GM19455 (cell line): ENCODE measurements around the gene CENPN.

Source experiments
- ATAC-seq: cut with Tn5 transposase; IDR thresholded peaks from one replicate; pipeline ENCODE4 v1.9.1; 2021; ENCODE audit not compliant: unreplicated experiment

The CENPN gene

DNA sequence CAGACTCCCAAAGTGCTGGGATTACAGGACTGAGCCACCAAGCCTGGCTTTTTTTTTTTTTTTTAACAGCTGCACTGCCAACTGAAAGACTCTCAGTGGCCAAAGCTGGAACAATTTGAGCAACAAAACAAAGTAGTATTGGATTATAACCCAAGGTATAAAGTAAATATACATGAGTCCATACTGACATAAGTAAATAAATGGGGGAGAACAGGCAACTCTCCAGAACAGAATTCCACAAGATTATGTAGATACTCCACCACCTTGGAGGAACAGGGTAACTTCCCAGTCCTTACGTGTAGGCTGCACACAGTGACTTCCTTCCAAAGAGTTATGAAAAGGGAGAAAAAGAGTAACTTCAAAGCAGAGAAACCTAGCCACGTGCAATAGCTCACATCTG is 16.0 kb upstream of the CENPN start:
- ATAC-seq, result no peak

DNA sequence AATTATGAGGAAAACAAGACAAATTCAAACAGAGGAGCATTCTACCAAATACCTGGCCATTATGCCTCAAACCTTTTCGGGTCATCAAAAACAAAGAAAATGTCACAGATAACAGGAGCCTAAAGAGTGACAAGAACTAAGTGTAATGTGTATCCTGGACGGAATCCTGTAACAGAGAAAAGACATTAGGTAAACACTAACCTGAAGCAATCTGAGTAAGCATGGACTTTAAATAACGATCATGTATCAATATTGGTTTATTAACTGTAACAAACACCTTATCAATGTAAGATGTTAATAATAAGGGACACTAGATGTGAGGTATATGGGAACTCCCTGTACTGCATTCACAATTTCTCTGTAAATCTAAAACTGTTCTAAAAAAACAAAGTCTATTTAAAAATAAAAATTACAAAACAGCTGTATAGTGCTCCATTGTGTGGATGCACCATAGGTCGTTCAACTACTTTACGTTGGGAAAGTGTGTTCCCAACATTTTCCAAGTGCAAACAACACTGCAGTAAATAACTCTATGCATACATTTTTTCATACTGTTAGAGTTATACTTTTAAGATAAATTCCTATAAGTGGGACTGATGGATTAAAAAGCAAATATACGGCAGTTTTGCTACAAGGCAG is 15.1 kb upstream of the CENPN start:
- no peak for ATAC-seq

DNA sequence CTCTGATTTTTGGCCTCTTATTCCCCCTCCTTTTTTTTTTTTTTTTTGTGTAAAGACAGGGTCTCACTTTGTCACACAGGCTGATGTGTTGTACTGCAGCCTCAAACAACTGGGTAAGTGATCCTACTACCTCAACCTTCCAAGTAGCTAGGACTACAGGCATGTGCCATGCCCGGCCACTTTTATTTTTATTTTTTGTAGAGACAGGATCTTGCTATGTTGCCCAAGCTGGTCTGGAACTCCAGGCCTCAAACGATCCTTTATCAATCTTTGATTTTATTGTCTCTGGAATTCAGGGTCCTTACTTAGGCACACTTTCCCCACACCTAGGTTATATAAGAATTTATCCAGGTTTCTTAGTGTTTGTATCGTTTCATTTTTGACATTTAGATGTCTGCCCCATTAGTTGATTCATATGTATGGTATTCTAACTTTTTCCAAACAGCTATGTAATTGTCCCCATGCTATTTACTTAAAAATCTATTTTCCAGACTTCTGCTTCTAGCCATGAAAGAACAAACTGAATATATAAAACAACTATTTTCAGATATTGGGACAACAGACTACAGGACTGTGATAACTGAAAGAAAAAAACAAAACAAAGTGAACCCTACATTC is 14.2 kb upstream of the CENPN start:
- no peak for ATAC-seq

DNA sequence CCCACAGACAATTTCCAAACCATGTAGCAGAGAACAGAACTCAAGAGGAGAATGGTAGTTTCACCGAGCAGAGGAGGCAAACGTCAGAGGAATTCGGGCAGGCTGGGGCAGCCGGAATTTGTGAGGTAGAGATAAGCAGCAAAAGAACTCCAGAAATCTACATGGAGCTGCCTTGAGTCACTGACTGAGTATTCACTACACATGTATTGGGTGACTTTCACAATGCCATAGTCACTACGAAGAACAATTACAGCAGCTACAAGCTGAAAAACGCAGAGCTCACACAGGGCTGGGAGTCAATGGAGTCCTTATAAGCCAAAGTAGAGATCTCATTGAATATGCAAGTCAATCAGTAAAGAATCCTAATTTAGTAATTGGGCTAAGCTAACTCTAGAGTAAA is 13.7 kb upstream of the CENPN start:
- no peak for ATAC-seq

DNA sequence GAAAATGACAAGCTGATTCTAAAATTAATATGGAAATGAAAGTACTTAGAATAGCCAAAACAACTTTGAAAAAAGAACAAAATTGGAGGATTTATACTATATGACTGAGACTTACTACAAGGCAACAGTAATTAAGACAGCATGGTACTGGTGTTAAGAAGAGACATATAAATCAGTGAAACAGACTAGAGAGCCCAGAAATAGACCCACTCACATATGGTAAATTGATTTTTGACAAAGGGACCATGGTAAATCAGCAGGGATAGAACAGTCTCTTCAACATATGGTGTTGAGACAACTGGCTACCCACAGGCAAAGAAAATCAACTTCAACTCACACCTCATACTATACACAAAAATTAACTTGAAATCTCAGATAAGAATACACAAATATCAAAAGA is 13.2 kb upstream of the CENPN start:
- no peak for ATAC-seq

DNA sequence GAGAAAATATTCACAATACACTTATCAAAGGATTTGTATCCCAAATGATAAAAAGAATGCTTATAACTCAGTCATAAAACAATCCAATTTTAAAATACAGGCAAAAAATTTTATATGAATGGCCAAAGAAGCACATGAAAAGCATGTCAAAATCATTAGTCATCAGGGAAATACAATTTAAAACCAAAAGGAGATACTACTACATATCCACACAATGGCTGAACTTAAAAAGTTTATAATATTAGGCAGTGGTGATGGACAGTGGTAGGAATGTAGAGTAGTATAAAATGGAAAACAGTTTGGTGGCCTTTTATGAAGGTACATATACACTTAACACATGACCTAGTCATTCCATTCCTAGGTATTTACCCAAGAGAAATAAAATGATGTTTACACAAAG is 12.6 kb upstream of the CENPN start:
- ATAC-seq, result no peak

DNA sequence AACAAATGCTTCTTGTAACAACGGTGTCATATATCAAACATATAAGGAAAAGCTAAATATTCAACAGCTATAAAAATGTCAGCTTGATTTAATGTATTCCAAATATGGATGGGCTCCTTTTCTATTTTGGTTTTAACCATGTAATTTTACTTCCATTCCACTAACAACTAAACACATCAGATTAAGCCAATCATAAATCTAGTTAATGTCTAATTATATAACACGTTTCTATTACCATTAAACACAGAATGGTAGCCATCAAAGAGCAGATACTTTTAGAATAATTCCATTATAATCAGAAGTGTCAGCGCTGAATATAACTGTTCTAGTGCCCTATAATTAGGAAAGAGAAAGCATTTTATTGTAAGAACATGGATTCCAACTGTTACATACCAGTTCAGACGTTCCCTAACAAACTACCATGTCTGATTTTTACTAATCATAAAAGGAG is 10.3 kb upstream of the CENPN start:
- no peak for ATAC-seq

DNA sequence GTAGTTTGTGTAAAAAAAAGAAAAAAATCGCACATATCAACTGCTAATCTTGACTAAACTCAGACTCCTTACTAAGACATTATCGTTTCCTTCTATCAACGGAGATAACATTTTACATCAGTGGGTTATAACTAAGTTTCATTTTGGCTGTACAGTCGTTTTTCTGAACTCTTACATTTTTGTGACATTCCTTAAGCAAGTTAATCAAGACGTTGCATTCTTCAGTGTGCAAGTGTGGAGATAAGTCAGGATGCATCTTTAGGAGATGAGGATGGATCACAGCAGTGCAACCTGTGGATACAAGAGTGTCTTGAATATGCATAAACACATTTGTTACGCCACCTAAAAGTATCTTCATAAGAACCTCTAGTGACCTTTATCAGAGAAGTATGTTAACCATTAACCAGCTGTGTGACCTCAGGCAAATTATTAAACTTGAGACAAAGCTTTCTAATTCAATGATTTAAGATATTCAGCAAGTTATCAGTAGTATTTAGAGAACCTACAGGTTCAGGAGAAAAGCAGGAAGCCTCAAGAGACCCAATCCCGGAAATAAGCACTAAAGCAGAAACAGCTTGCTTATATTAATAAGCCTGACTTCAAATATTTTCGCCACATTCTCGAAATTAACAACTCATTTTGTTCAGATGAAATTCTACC is 9.7 kb upstream of the CENPN start:
- no peak for ATAC-seq

DNA sequence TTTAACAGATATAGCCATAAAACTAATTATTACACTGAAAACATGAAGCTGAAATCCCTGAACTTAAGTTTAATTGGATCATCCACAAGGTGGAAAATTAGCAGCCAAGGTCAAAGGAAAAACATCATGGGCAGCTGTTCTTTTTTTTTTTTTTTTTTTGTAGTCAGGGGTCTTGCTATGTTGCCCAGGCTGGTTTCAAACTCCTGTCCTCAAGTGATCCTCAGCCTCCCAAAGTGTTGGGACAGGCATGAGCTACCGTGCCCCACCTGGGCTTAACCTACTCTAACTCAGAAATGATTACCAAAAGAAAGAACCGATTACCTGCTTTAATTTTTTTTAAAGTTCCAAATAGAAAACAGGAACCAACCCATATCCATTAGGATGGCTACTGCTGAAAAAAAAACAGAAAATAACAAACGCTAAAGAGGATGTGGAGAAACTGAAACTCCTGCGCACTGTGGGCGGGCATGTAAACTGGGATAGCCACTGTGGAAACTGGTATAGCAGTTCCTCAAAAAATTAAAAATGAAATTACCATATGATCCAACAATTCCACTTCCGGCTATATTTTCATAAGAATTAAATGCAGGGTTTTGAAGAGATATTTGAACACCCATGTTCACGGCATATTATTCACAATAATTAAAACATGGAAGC is 8.9 kb upstream of the CENPN start:
- no peak for ATAC-seq

DNA sequence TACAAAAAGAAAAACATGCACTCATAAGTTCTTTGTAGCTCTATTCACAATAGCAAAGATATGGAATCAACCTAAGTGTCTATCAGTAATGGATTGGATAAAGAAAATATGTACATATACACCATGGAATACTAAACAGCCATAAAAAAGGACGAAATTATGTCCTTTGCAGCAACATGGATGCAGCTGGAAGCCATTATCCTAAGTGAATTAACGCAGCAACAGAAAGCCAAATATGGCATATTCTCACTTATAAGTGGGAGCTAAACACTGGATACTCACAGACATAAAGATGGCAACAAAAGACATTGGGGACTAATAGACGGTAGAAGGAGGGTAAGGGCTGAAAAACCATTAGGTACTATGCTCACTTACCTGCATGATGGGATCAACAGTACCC is 6.1 kb upstream of the CENPN start:
- no peak for ATAC-seq

DNA sequence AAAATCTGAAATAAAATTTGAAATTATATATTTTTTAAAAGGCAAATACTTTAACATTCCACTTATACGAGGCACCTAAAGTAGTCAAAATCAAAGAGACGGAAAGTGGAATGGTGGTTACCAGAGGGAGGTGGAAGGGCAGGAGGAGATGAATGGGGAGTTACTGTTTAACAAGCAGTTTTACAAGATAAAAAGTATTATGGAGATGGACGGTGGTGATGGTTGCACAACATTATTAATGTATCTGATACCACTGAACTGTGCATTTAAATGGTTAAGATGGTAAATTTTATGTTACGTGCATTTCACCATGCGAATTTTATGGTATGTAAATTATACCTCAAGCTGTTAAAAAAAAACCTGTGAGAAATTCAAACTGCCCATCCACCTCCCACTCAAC is 5.7 kb upstream of the CENPN start:
- no peak for ATAC-seq

DNA sequence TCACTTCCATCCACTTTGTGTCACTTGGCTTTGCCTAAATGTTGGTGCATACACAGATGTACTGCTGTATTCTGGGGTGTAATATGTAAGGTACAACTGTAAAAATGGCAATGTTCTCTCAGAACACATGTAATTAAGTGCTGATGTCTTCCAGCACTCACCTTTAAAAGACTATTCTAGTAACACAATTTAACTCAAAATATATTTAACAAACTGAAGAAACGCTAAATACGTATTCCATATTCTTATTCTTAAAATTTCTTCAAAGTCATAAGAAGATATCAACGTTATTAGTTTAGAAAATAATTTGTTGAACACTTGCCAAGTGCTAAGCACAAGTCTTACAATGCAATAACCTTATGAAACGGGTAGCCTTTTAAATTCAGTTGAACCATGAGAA is 4.0 kb upstream of the CENPN start:
- ATAC-seq, result no peak

DNA sequence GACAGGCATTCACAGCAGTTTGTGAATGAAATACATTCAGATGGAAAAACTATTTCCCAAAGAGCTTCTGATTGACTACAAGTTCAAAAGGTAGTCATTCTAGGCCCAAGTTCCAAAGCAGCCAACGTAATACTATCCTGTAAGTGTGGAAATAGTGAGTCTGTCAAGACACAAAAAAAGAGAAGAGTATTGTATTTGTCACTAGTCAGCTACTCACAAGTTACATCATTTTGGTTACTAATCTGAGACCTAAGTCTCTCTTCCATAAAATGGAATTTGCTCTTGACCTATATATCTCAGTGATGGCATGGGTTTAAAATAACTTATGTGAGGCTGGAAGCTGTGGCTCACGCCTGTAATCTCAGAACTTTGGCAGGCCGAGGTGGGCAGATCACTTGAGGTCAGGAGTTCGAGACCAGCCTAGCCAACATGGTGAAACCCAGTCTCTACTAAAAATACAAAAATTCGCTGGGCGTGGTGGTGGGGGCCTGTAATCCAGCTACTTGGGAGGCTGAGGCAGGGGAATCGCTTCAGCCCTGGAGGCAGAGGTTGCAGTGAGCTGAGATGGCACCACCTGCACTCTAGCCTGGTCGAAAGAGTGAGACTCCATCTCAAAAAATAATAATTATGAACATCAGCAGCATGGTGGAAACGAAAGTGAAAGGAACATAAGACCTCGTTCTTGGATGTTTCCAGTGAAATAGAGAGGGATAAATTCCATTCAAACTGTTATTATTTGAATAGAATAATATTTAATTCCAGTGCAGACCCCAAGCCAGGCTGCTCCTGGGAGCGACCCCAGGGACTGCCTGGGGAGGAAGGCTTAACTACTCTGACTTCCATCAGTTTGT is 3.2 kb upstream of the CENPN start:
- ATAC-seq, result no peak

DNA sequence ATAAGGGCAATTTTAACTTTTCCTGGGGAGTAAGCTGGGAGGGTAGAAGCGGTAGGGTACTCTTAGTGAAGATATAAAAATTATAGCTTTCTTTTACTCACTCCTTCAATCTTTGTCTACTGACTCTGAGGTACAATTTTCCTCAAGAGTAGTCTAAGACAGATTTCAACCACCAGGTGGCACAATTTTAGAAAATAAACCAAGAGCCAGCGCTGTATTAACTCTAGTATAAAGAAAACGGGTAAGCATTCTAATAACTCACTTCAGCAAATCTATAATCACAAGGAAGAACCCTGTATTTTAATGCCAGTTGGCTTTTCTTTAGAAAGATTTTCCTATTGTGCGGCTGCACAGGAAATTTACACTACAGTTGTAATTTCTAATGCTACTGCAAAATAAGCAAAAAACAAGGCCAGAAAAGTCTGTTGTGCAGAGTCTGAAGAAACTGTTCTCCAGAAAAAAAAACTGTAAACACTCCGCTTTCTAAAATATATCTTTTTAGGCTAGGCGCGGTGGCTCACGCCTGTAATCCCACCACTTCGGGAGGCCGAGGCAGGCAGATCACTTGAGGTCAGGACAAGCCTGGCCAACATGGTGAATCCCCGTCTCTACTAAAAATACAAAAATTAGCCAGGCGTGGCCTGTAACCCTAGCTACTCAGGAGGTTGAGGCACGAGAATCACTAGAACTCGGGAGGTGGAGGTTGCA is 2.2 kb upstream of the CENPN start:
- ATAC-seq, result no peak

DNA sequence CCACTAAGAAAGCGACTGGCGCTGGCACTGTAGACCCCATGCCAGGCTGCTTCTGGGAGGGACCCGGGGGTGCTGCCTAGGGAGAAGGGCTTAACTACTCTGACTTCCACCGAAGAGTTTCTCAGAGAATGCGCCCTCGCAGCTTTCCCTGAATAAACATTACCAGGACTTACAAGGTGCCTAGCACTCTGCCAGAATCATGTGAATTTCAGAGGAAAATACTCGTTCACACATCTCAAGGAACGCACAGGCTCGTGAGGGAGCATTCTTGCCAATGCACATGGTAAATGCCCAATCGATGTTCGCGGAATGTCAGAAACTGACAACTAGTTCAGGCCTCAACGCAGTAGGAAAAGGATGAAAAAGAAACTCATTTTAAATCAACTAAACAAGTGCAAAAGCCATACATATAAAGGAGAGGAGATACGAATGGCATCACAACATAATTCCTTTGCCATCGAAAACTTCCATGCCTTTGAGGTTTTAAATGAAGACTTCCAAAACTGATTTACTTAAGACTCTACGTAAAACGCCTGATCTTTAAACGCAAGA is 1.3 kb upstream of the CENPN start:
- ATAC-seq, result no peak

DNA sequence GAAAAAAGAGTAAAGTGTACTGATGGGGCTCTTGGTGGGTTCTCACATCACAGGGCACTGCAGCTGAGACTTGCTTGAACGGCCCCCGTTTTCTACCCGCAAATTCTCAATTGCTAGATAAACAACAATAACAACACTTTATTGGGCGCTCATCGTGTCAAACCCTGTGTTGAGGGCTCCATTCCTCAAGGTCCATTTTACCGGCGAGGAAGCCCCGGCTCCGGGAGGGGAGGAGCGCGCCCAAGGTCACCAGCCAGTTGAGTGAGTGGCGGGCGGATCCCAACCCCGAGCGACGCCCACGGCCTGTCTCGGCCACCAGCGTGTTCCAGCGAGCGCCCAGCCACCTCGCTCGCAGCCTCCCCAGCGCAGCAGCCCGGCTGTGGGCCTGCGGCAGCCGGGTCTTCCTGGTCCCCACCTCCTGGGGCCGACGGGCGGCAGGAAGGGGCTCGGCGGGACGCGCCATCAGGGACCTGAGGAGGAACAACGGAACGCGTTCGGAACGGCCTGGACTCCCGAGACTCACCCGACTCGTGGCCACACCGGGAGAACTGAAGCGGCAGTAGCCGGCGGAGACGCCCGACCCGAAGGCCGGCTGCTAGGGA is 702 bp upstream of the CENPN start:
- ATAC-seq, result peak; percentile 31

DNA sequence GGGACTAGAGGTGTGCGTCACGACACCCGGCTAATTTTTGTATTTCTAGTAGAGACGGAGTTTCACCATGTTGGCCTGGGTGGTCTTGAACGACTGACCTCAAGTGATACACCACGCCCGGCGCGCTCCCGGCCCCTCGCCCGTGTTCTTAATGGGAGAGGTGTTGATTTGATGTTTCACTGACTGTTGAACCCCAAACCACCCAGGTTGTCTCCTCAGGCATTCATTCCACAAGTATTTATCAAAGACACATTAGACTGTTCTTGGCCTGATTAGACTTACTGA is 1.4 kb downstream of the CENPN start:
- ATAC-seq, result no peak

DNA sequence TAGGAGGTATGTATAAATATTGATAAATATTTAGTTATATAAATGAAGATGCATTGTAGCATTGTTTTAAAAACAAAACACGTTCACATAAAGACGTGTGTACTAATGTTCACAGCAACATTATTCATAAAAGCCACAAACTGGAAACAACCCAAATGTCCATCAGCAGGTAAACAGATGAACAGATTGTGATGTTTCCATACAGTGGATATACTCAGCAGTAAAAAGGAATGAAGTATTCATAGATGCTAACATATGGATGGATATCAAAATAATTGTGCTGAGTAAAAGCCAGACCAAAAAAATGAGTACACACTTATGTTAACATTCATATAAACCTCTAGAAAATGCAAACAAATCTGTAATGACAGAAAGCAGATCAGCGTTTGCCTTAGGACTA is 6.0 kb downstream of the CENPN start:
- no peak for ATAC-seq

DNA sequence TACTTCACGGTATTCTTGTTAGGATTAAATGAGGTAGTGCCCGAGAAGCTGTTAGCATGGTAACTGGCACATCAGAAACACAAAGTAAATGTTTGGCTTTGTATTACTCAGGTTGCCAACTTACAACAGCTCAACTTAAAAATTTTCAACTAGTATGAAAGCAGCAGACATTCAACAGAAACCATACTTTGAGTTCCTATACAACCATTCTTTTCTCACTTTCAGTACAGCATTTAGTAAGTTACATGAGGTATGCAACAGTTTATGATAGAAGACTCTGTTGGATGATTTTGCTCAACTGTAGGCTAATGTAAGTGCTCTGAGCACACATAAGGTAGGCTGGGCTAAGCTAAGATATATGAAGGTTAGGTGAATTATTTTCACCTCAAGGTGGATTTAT is 7.7 kb downstream of the CENPN start:
- no peak for ATAC-seq

DNA sequence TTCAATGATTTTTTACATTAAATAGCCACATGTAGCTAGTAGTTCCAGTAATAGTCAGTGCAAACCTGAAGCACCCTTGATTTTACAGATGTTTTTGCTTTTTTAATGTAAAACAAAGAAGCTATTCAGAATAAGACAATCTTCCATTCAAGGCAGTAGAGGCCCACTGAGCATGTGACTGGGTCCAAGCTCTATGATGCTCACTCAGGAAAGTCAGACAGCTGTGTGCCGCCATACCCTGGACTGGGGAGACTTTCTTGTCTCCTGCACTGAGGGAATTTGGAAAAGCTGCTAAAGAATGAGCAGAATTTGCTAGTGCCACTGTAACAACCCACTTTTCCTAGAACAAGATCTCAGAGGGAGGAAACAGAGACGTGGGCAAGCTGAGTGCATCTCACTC is 11.5 kb downstream of the CENPN start:
- ATAC-seq, result no peak
